HEK293 (cell line): Measurements from ENCODE around the gene PROKR1.

Experiments used
- GLI4 ChIP-seq: fragments of 450-650 bp; formaldehyde crosslinking; IDR thresholded peaks from 2 replicates; pipeline ENCODE4 v1.5.1; 2016; ENCODE audit warnings: missing biosample characterization, missing genetic modification characterization
- HOXD13 ChIP-seq: sonication (generic); formaldehyde crosslinking; IDR thresholded peaks from 2 replicates; pipeline ENCODE4 v1.8.0; 2022; ENCODE audit warnings: missing genetic modification reagents, borderline replicate concordance
- MEIS1 ChIP-seq: sonication (generic); formaldehyde crosslinking; IDR thresholded peaks from 2 replicates; pipeline ENCODE4 v1.8.1; 2022; ENCODE audit warnings: missing genetic modification reagents, mild to moderate bottlenecking, borderline replicate concordance
- PRDM1 ChIP-seq: fragments of 450-650 bp; formaldehyde crosslinking; IDR thresholded peaks from 2 replicates; pipeline ENCODE4; 2016; ENCODE audit warnings: missing biosample characterization, missing genetic modification characterization
- ZNF24 ChIP-seq: fragments of 450-650 bp; formaldehyde crosslinking; IDR thresholded peaks from 2 replicates; pipeline ENCODE4 v1.5.1; 2016; ENCODE audit warnings: missing biosample characterization, missing genetic modification characterization
- ZNF274 ChIP-seq, 2 experiments: fragments of 200-500 bp in 1 of 2; fragments of 450-650 bp in 1 of 2; sonication (Bioruptor generic) in 1 of 2; formaldehyde crosslinking in 1 of 2; IDR thresholded peaks; 2 replicates each; pipeline versions ENCODE4 v1.5.1 to v1.6.1; 2014 to 2016; ENCODE audit warnings: borderline replicate concordance in 1 of 2, inconsistent platforms in 1 of 2, low read length in 1 of 2, missing biosample characterization in 1 of 2, missing genetic modification characterization in 1 of 2
- ZNF404 ChIP-seq: fragments of 450-650 bp; formaldehyde crosslinking; IDR thresholded peaks from 2 replicates; pipeline ENCODE4 v1.5.1; 2017; ENCODE audit warnings: missing biosample characterization, missing genetic modification characterization
- ZNF624 ChIP-seq: fragments of 450-650 bp; formaldehyde crosslinking; IDR thresholded peaks from 2 replicates; pipeline ENCODE4 v1.5.1; 2017; ENCODE audit warnings: missing biosample characterization, missing genetic modification characterization
- TF ChIP-seq, protein P1 (sequence below): fragments of 450-650 bp; formaldehyde crosslinking; IDR thresholded peaks from 2 replicates; pipeline ENCODE4 v1.5.1; 2016; ENCODE audit warnings: missing biosample characterization, missing genetic modification characterization
- TF ChIP-seq, protein P2 (sequence below): fragments of 450-650 bp; IDR thresholded peaks from 2 replicates; pipeline ENCODE4 v1.5.1; 2018; ENCODE audit warnings: missing biosample characterization, missing genetic modification characterization
- TF ChIP-seq, protein P3 (sequence below): fragments of 450-650 bp; formaldehyde crosslinking; IDR thresholded peaks from 2 replicates; pipeline ENCODE4 v1.5.1; 2016; ENCODE audit warnings: missing biosample characterization, missing genetic modification characterization

DNA sequence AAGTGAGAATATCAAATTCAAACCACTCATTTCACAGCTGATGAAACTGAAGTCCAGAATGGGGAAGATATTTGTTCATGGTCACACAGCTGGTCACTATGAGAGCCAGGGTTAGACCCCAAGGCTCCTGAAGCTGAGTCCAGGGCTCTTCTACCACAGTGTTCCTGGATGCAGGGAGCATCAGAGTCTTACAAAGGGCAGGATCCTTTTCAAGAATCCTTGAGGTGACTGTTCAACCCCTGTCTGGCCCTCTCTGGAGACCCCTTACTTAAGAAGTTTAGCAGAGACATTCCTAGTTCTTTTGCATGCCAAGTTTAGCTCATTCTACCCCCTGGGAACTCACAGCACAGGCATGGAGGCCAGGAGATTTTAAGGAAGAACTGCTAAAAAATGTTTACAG lies 15.7 kb downstream of the PROKR1 start:
- no peak for TF ChIP-seq ZNF404 (tag by site-specific recombination)
- TF ChIP-seq PRDM1 (tag by site-specific recombination) = no peak
- no peak for TF ChIP-seq ZNF274 (IDR thresholded peaks at IDR 0.05; ENCODE audit: low read length)
- TF ChIP-seq ZNF274 (tag by site-specific recombination; IDR thresholded peaks at IDR 0.05; ENCODE audit: borderline replicate concordance) = no peak
- TF ChIP-seq, protein P1, sequence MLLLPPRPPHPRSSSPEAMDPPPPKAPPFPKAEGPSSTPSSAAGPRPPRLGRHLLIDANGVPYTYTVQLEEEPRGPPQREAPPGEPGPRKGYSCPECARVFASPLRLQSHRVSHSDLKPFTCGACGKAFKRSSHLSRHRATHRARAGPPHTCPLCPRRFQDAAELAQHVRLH = no peak
- TF ChIP-seq, protein P2, sequence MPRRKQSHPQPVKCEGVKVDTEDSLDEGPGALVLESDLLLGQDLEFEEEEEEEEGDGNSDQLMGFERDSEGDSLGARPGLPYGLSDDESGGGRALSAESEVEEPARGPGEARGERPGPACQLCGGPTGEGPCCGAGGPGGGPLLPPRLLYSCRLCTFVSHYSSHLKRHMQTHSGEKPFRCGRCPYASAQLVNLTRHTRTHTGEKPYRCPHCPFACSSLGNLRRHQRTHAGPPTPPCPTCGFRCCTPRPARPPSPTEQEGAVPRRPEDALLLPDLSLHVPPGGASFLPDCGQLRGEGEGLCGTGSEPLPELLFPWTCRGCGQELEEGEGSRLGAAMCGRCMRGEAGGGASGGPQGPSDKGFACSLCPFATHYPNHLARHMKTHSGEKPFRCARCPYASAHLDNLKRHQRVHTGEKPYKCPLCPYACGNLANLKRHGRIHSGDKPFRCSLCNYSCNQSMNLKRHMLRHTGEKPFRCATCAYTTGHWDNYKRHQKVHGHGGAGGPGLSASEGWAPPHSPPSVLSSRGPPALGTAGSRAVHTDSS (tag by site-specific recombination) = no peak
- TF ChIP-seq ZNF24 (tag by site-specific recombination) = no peak
- TF ChIP-seq HOXD13 (CRISPR knock-in tag) = no peak
- no peak for TF ChIP-seq MEIS1 (CRISPR knock-in tag)
- no peak for TF ChIP-seq ZNF624 (tag by site-specific recombination)
- TF ChIP-seq GLI4 (tag by site-specific recombination) = no peak
- TF ChIP-seq, protein P3, sequence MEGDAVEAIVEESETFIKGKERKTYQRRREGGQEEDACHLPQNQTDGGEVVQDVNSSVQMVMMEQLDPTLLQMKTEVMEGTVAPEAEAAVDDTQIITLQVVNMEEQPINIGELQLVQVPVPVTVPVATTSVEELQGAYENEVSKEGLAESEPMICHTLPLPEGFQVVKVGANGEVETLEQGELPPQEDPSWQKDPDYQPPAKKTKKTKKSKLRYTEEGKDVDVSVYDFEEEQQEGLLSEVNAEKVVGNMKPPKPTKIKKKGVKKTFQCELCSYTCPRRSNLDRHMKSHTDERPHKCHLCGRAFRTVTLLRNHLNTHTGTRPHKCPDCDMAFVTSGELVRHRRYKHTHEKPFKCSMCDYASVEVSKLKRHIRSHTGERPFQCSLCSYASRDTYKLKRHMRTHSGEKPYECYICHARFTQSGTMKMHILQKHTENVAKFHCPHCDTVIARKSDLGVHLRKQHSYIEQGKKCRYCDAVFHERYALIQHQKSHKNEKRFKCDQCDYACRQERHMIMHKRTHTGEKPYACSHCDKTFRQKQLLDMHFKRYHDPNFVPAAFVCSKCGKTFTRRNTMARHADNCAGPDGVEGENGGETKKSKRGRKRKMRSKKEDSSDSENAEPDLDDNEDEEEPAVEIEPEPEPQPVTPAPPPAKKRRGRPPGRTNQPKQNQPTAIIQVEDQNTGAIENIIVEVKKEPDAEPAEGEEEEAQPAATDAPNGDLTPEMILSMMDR (tag by site-specific recombination) = no peak
